ENCODE measurements around the gene LAMP5.

DNA sequence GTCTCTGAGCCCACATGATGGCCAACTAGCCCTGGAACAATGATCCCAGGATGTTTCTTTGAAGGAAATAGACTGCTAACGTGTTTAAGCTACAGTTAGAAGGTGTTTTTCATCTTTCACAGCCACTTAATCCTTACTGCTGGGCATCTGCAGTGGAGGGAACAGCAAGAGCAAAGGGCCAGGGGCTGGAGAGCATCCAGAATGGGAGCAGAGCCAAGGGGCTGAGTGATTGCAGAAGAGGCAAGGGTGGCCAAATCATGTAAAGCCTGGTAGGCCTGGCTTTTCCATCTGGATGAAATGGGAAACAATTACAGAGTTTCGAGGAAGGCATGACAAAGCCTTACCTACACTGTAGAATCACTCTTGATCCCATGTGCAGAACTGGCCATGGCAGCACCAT is 18.7 kb upstream of the LAMP5 start:
- TF ChIP-seq, protein P1, sequence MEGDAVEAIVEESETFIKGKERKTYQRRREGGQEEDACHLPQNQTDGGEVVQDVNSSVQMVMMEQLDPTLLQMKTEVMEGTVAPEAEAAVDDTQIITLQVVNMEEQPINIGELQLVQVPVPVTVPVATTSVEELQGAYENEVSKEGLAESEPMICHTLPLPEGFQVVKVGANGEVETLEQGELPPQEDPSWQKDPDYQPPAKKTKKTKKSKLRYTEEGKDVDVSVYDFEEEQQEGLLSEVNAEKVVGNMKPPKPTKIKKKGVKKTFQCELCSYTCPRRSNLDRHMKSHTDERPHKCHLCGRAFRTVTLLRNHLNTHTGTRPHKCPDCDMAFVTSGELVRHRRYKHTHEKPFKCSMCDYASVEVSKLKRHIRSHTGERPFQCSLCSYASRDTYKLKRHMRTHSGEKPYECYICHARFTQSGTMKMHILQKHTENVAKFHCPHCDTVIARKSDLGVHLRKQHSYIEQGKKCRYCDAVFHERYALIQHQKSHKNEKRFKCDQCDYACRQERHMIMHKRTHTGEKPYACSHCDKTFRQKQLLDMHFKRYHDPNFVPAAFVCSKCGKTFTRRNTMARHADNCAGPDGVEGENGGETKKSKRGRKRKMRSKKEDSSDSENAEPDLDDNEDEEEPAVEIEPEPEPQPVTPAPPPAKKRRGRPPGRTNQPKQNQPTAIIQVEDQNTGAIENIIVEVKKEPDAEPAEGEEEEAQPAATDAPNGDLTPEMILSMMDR (IDR thresholded peaks at IDR 0.05), result no peak
- no peak for TF ChIP-seq POLR2A (IDR thresholded peaks at IDR 0.05)
- no peak for TF ChIP-seq EP300 (IDR thresholded peaks at IDR 0.05)

Measured in gastroesophageal sphincter (tissue), 3 donors.